T-helper 1 cell treated with Interleukin-12 subunit alpha and Interleukin-12 subunit beta and Interleukin-4 antibody, amounts not matched to agents 30 μg/mL and 1 μg/mL, for 36 hours (primary cell): ENCODE results near the gene IL19.
"Not testable (repeated sequence)": the region's sequence is repeated elsewhere in the genome, so short reads cannot be mapped to it uniquely, and the experiment has no call there.

Source experiments
- H3K27ac Mint-ChIP-seq: one replicate; pipeline ENCODE4 v1.8.0; 2021; ENCODE audit warnings: mild to moderate bottlenecking, mixed read lengths
- H3K27me3 Mint-ChIP-seq: one replicate; pipeline ENCODE4 v1.8.0; 2021; ENCODE audit warnings: low read depth, mixed read lengths
- H3K36me3 Mint-ChIP-seq: one replicate; pipeline ENCODE4 v1.8.0; 2021; ENCODE audit warnings: low read depth, mixed read lengths
- H3K4me1 Mint-ChIP-seq: one replicate; pipeline ENCODE4 v1.8.0; 2021; ENCODE audit warnings: low read depth, mixed read lengths
- H3K4me3 Mint-ChIP-seq: one replicate; pipeline ENCODE4 v1.8.0; 2021; ENCODE audit warnings: mild to moderate bottlenecking, moderate library complexity, mixed read lengths
- H3K9me3 Mint-ChIP-seq: one replicate; pipeline ENCODE4 v1.8.0; 2021; ENCODE audit warnings: mixed read lengths

IL19 gene

DNA sequence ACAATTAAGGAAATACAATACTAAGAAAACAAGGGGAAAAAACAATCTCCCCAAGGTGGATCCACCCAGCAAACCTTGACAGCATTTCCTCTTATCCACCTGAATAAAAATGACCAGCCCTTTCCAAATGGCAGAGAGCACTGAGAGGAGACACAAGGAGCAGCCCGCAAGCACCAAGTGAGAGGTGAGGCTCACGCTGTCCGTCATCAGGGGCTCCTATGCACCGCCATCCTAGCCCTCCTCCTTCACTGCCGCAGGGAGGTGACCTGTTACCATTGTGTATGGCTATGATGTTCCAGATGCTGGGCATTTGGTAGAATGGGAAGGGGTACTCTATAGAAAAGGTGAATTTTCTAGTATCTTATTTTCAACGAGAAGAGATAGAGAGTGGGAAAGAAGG, 63.6 kb downstream of the IL19 start:
- no peaks in the 10 kb centered on the region for H3K36me3 Mint-ChIP-seq
- H3K4me3 Mint-ChIP-seq: no peak overlapping the region
- no peak overlapping the region for H3K27ac Mint-ChIP-seq
- H3K9me3 Mint-ChIP-seq: no peaks in the 10 kb centered on the region
- H3K27me3 Mint-ChIP-seq: peaks cover 58% of the 10 kb centered on the region
- peaks cover 21% of the 10 kb centered on the region for H3K4me1 Mint-ChIP-seq

GRCh38 chr1:206834711-206835110, 64.1 kb downstream of the IL19 start:
- peaks cover 18% of the 10 kb centered on the region for H3K4me1 Mint-ChIP-seq
- H3K36me3 Mint-ChIP-seq: no peaks in the 10 kb centered on the region
- H3K27me3 Mint-ChIP-seq: peaks cover 62% of the 10 kb centered on the region
- H3K4me3 Mint-ChIP-seq: no peak overlapping the region
- no peaks in the 10 kb centered on the region for H3K9me3 Mint-ChIP-seq
- H3K27ac Mint-ChIP-seq: no peak overlapping the region

GRCh38 chr1:206835186-206835585, 64.6 kb downstream of the IL19 start:
- Mint-ChIP-seq H3K9me3 (no peaks in the 10 kb centered on the region), H3K27ac (no peak overlapping the region), H3K4me3 (no peak overlapping the region), H3K4me1 (peaks cover 14% of the 10 kb centered on the region), H3K27me3 (peaks cover 64% of the 10 kb centered on the region), H3K36me3 (no peaks in the 10 kb centered on the region)

- Mint-ChIP-seq H3K4me1 (peaks cover 14% of the 10 kb centered on the region), H3K4me3 (no peak overlapping the region), H3K27ac (no peak overlapping the region), H3K36me3 (no peaks in the 10 kb centered on the region), H3K27me3 (peaks cover 66% of the 10 kb centered on the region), H3K9me3 (no peaks in the 10 kb centered on the region)
Observed at GRCh38 chr1:206836111-206836510, 65.5 kb downstream of the IL19 start.

DNA sequence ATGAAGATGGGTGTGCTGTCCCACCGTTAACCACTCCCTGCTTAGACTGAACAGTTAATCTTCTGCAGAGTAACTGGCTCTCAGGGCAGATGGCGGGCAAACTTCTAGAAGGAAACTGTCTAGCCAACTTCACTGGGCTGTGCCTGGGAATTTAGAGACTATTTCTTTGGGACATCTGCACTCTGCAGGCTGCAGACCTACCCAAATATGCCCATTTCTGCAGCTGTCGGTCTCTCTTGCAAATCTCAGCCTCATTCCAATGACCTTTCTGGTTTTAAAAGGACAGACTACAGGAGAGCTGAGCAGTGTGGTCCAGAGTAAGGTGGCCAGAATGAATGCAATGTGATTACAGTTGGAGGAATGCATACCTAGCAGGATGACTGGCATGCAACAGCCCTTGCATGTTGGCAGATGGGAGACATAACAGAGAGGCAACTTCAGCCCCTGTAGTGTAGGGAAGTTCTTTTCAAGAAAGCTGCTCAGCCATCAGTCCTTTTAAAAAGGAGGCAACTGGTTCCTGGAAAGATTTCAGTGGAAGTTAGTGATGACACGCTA, 68.5 kb downstream of the IL19 start:
- no peak overlapping the region for H3K27ac Mint-ChIP-seq
- no peaks in the 10 kb centered on the region for H3K36me3 Mint-ChIP-seq
- H3K9me3 Mint-ChIP-seq: no peaks in the 10 kb centered on the region
- H3K4me3 Mint-ChIP-seq: no peak overlapping the region
- peaks cover 61% of the 10 kb centered on the region for H3K27me3 Mint-ChIP-seq
- H3K4me1 Mint-ChIP-seq: peaks cover 3% of the 10 kb centered on the region

DNA sequence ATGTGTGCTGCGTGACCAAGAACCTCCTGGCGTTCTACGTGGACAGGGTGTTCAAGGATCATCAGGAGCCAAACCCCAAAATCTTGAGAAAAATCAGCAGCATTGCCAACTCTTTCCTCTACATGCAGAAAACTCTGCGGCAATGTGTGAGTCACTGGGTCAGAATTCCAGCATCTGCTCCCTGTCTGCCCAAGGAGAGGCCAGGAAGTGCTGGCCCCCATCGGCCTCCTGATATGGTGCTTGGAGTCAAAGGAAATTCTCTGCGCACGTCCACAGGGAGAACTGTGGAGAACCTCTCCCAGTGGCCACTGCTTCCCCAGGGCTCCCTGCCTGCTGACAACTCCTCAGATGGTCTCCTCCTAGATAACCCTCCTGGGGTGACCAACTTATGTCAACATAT, 69.3 kb downstream of the IL19 start:
- H3K27ac Mint-ChIP-seq: no peak overlapping the region
- no peaks in the 10 kb centered on the region for H3K36me3 Mint-ChIP-seq
- H3K4me3 Mint-ChIP-seq: no peak overlapping the region
- peaks cover 53% of the 10 kb centered on the region for H3K27me3 Mint-ChIP-seq
- H3K4me1 Mint-ChIP-seq: peaks cover 3% of the 10 kb centered on the region
- no peaks in the 10 kb centered on the region for H3K9me3 Mint-ChIP-seq

DNA sequence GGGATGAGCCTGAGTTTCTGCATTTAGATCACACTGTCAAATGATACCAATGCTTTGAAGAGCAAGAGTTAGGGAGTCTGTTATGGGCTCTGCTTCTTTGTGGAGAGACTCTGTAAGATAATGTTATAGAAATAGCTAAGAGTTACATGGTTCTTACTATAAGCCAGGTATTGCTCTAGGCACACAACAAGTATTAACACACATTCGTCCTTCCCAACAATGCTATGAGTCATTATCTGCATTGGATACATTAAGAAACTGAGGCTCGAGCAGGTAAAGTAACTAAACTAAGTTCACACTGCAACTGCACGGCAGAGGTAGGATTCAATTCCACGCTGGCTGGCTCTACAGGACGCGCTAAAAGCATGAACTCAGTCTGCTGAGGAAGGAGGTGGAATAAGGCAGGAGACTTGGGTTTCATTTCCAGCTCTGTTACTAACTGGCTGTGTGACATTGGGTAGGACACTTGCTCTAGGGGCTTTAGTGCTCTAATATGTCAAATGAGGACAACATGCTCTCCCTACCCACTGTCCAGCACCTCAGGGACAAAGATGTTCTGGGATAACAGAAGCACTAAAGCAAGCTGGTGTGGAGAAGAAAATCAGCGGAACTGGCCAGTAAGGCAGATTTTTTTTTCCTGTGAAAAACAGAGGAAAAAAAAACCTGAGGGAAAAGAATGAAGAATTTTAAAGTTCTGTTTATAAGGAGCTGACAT, 71.2 kb downstream of the IL19 start:
- Mint-ChIP-seq H3K4me1 (peaks cover 3% of the 10 kb centered on the region), H3K27me3 (peaks cover 42% of the 10 kb centered on the region), H3K4me3 (no peak overlapping the region), H3K27ac (no peak overlapping the region), H3K9me3 (no peaks in the 10 kb centered on the region), H3K36me3 (no peaks in the 10 kb centered on the region)

DNA sequence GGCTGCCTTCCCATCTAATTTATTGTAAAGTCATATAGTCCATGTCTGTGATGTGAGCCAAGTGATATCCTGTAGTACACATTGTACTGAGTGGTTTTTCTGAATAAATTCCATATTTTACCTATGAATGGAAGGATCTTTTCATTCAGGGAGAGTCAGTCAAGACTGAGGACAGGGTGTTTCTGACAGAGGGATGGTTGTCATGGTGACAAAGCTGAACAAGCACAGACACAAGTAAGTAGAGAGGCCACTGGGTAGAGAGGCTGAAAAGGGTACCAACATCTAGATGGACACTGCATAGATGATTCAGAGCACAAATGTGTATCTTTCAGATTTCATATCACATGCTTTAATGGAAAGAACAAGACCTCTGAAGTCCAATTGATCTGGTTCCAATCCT, 72.3 kb downstream of the IL19 start:
- no peaks in the 10 kb centered on the region for H3K9me3 Mint-ChIP-seq
- H3K4me1 Mint-ChIP-seq: peaks cover 3% of the 10 kb centered on the region
- no peak overlapping the region for H3K4me3 Mint-ChIP-seq
- no peaks in the 10 kb centered on the region for H3K36me3 Mint-ChIP-seq
- H3K27me3 Mint-ChIP-seq: peaks cover 31% of the 10 kb centered on the region
- H3K27ac Mint-ChIP-seq: no peak overlapping the region

DNA sequence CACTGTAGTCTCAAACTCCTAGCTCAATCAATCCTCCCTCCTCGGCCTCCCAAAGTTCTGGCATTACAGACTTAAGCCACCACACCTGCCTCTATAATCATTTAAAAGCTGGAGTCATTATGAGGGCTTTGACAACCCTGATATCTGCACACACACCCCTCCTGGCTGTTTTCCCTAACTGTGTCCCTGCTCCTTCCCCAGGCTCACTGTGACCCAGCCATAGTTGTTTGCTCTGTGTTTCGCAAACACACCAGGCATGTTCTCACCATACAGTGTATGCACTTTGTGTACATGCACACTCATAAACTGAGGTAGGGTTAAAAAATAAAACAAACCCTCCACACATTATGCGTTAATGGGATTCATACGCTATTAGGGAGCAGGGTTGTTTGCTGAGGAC, 73.1 kb downstream of the IL19 start:
- no peaks in the 10 kb centered on the region for H3K36me3 Mint-ChIP-seq
- H3K27ac Mint-ChIP-seq: no peak overlapping the region
- peaks cover 27% of the 10 kb centered on the region for H3K27me3 Mint-ChIP-seq
- H3K4me3 Mint-ChIP-seq: no peak overlapping the region
- peaks cover 3% of the 10 kb centered on the region for H3K4me1 Mint-ChIP-seq
- no peaks in the 10 kb centered on the region for H3K9me3 Mint-ChIP-seq

DNA sequence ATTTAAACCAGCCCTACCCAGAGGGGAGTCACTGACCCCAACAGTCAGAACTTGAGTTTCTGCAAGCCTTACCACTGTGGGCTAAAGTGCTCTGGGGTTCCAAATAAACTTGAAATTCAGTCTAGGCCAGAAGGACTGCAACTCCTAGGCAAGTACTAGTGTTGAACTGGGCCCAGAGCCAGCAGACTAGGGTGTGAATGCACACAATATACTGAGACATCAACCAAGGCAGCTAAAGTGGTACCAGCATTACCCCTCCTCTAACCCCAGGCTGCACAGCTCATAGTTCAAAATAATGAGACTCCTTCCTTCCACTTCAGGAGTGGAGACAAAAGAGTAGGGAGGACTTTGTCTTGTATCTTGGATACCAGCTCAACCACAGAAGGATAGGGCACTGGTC, 75.9 kb downstream of the IL19 start:
- peaks cover 38% of the 10 kb centered on the region for H3K27me3 Mint-ChIP-seq

DNA sequence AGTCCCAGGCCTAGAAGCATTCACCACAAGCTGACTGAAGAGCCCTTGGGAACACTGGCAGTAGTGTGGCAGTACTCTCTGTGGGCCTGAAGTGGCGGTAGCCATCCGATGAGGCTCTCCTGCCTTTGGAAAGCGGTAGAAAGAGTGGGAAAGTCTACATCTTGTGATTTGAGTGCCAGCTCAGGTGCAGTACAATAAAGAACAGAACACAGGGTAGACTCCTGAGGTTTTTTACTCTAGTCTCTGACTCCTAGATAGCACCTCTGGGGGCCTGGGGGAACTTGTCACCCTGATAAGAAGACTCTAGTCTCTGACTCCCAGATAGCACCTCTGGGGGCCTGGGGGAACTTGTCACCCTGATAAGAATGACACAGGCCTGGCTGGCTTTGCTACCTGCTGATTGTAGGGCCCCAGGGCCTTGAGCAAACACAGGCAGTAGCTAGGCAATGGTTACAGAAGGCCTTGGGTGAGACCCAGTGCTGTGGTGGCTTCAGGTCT, 76.8 kb downstream of the IL19 start:
- H3K9me3 Mint-ChIP-seq: peaks cover 7% of the 10 kb centered on the region
- H3K4me1 Mint-ChIP-seq: no peaks in the 10 kb centered on the region
- H3K36me3 Mint-ChIP-seq: no peaks in the 10 kb centered on the region
- peaks cover 41% of the 10 kb centered on the region for H3K27me3 Mint-ChIP-seq
- H3K27ac Mint-ChIP-seq: no peak overlapping the region
- no peak overlapping the region for H3K4me3 Mint-ChIP-seq

More for the DNA sequence above, 75.9 kb downstream of the IL19 start:
- H3K36me3 Mint-ChIP-seq: no peaks in the 10 kb centered on the region
- no peaks in the 10 kb centered on the region for H3K4me1 Mint-ChIP-seq
- peaks cover 1% of the 10 kb centered on the region for H3K9me3 Mint-ChIP-seq
- no peak overlapping the region for H3K4me3 Mint-ChIP-seq
- H3K27ac Mint-ChIP-seq: no peak overlapping the region

DNA sequence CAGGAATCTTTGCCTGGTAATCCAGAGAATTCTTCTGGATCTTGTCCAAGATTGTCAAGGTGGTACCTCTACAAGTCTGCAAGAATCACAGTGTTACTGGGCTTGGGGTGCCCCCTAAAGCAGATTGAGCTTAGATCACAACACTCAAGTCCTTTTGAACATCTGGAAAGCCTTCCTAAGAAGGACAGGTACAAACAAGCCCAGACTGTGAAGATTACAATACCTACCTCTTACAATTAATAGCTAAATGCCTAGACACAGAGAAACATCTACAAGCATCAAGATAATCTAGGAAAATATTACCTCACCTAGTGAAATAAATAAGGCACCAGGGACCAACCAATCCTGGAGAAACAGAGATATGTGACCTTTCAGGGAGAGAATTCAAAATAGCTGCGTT, 77.4 kb downstream of the IL19 start:
- no peak overlapping the region for H3K4me3 Mint-ChIP-seq
- H3K36me3 Mint-ChIP-seq: no peaks in the 10 kb centered on the region
- H3K27ac Mint-ChIP-seq: no peak overlapping the region
- peaks cover 47% of the 10 kb centered on the region for H3K27me3 Mint-ChIP-seq
- H3K9me3 Mint-ChIP-seq: peaks cover 12% of the 10 kb centered on the region
- H3K4me1 Mint-ChIP-seq: no peaks in the 10 kb centered on the region

DNA sequence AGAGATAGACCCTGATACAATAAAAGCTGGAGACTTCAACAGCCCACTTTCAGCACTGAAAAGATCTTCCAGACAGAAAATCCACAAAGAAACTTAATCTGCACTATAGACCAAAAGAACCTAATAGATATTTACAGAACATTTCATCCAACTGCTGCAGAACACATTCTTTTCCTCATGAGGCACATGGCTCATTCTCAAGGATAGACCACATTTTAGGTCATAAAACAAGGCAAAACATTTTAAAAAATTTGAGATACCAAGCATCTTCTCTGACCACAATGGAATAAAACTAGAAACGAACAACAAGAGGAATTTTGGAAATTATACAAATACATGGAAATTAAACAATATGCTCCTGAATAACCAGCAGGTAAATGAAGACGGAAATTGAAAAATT, 79.8 kb downstream of the IL19 start:
- Mint-ChIP-seq H3K4me1 (no peaks in the 10 kb centered on the region), H3K4me3 (no peak overlapping the region), H3K36me3 (no peaks in the 10 kb centered on the region), H3K9me3 (peaks cover 25% of the 10 kb centered on the region), H3K27ac (no peak overlapping the region), H3K27me3 (peaks cover 61% of the 10 kb centered on the region)

DNA sequence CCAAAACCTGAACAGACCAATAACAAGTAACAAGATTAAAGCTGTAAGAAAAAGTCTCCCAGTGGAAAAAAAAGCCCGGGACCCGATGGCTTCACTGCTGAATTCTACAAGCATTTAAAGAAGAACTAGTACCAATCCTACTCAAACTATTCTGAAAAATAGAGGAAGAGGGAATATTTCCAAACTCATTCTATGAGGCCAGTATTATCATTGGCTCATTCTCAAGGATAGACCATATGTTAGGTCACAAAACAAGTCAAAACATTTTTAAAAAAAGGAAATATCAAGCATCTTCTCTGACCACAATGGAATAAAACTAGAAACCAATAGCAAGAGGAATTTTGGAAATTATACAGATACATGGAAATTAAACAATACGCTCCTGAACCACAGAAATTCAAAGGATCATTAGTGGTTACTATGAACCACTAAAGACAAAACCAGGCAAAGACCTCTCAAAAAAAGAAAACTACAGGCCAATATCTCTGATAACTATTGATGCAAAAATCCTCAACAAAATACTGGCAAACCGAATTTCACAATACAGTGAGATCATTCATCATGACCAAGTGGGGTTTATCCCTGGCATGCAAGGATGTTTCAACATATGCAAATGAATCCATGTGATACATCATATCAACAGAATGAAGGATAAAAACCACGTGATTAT, 80.9 kb downstream of the IL19 start:
- Mint-ChIP-seq H3K4me3 (no peak overlapping the region), H3K27ac (no peak overlapping the region), H3K9me3 (peaks cover 25% of the 10 kb centered on the region), H3K27me3 (peaks cover 61% of the 10 kb centered on the region), H3K36me3 (no peaks in the 10 kb centered on the region), H3K4me1 (peaks cover 2% of the 10 kb centered on the region)

GRCh38 chr1:206852662-206853061, 82.1 kb downstream of the IL19 start:
- Mint-ChIP-seq H3K9me3 (peaks cover 25% of the 10 kb centered on the region), H3K27me3 (peaks cover 62% of the 10 kb centered on the region)
- not testable (repeated sequence) for H3K4me1 Mint-ChIP-seq, H3K4me3 Mint-ChIP-seq, H3K27ac Mint-ChIP-seq, H3K36me3 Mint-ChIP-seq
